Activated CD8-positive, alpha-beta T cell treated with anti-CD3 and anti-CD28 coated beads for 36 hours (primary cell): Measurements from ENCODE around the gene COL25A1. TPM values are rescaled to one million over a fixed set of nuclear protein-coding genes. Genes with fewer than 3 reads are reported as not detected.

ENCODE experiments used
- ATAC-seq: fragments of 200-7000 bp; cut with Tn5 transposase; one replicate; pipeline ENCODE4 v1.10.0; 2021; ENCODE audit warnings: mild to moderate bottlenecking, moderate library complexity
- CTCF ChIA-PET: fragments of 350-600 bp; sonication (Branson Sonifier 250); formaldehyde crosslinking; loops from one replicate; lab custom pipeline; 2021; ENCODE audit warnings: antibody characterized with exemption; lab: Charles Lee
- POLR2A ChIA-PET: fragments of 350-600 bp; sonication (Branson Sonifier 250); formaldehyde crosslinking; loops from one replicate; lab custom pipeline; 2021; ENCODE audit warnings: antibody characterized with exemption; lab: Charles Lee
- DNase-seq: peaks from one replicate; pipeline ENCODE4 v3.0.0-alpha.2; 2020
- H3K27ac Mint-ChIP-seq: one replicate; pipeline ENCODE4 v1.8.0; 2021; ENCODE audit warnings: mild to moderate bottlenecking, mixed read lengths
- H3K27me3 Mint-ChIP-seq: one replicate; pipeline ENCODE4 v1.8.0; 2021; ENCODE audit warnings: mixed read lengths
- H3K36me3 Mint-ChIP-seq: one replicate; pipeline ENCODE4 v1.8.0; 2021; ENCODE audit warnings: low read depth, mixed read lengths
- H3K4me1 Mint-ChIP-seq: one replicate; pipeline ENCODE4 v1.8.0; 2021; ENCODE audit warnings: low read depth, mixed read lengths
- H3K4me3 Mint-ChIP-seq: one replicate; pipeline ENCODE4 v1.8.0; 2021; ENCODE audit warnings: mild to moderate bottlenecking, moderate library complexity, mixed read lengths
- H3K9me3 Mint-ChIP-seq: one replicate; pipeline ENCODE4 v1.8.0; 2021; ENCODE audit warnings: mixed read lengths
- CTCF ChIP-seq: fragments of 200-600 bp; IDR thresholded peaks from one replicate; pipeline ENCODE4 v1.8.0; 2022; ENCODE audit warnings: antibody characterized with exemption, mild to moderate bottlenecking
- intact Hi-C: fragments of 100-400 bp; cut with micrococcal nuclease; formaldehyde crosslinking; loops from one replicate; pipeline ENCODE4 v1.10.0; 2022
- total RNA-seq, 2 experiments: library from RNA; stranded (reverse); gene quantifications; one replicate each; pipeline ENCODE4 v1.2.3, GENCODE V29; 2021

The COL25A1 gene
- total RNA-seq, 2 experiments from 2014 or later: not detected

GRCh38 chr4:109065006-109065405 is 237.5 kb downstream of the COL25A1 start:
- no peak for ATAC-seq
- Mint-ChIP-seq H3K4me3 (no peak overlapping the region), H3K27me3 (peaks cover 5% of the 10 kb centered on the region), H3K36me3 (no peaks in the 10 kb centered on the region), H3K4me1 (no peaks in the 10 kb centered on the region), H3K27ac (no peak overlapping the region), H3K9me3 (no peaks in the 10 kb centered on the region)
- ChIA-PET POLR2A (no interaction called here), CTCF (no interaction called here)
- TF ChIP-seq CTCF: no peak
- intact Hi-C loops: no loop called here
- DNase-seq: no peak

- DNase-seq (no peak), ATAC-seq (no peak)
- Mint-ChIP-seq H3K9me3 (no peaks in the 10 kb centered on the region), H3K36me3 (no peaks in the 10 kb centered on the region), H3K4me1 (no peaks in the 10 kb centered on the region), H3K27me3 (peaks cover 3% of the 10 kb centered on the region), H3K27ac (no peak overlapping the region), H3K4me3 (no peak overlapping the region)
- intact Hi-C loops: no loop called here
- ChIA-PET POLR2A (no interaction called here), CTCF (no interaction called here)
- TF ChIP-seq CTCF: no peak
Observed at GRCh38 chr4:109053257-109053656, 249.2 kb downstream of the COL25A1 start.

- Mint-ChIP-seq H3K4me1 (no peaks in the 10 kb centered on the region), H3K4me3 (no peak overlapping the region), H3K9me3 (no peaks in the 10 kb centered on the region), H3K36me3 (no peaks in the 10 kb centered on the region), H3K27me3 (peaks cover 3% of the 10 kb centered on the region), H3K27ac (no peak overlapping the region)
- POLR2A ChIA-PET: no interaction called here
- no peak for DNase-seq
- CTCF ChIA-PET: no interaction called here
- intact Hi-C loops: no loop called here
- TF ChIP-seq CTCF: no peak
- no peak for ATAC-seq
Observed at GRCh38 chr4:109052821-109053220, 249.6 kb downstream of the COL25A1 start.

DNA sequence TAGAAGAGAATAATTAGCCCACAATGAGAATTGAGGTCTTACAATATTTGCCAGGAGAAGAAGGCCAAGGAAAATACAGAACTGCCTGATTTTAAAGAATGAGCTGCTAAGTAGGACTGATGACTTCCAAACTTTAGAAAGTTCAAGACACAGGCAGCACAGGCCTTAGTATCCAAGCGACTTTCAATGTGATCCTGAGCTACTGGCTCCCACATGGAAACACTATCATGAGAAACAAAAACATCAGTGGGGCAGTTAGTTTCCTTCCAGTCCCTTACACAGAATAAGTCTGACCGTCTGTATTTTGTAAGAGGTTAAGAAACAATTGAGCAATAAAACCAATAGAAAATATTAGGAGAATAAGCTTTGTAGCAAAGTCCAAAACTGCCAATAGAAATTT is 251.4 kb downstream of the COL25A1 start:
- no peak for TF ChIP-seq CTCF
- ChIA-PET POLR2A (no interaction called here), CTCF (no interaction called here)
- peaks cover 3% of the 10 kb centered on the region for H3K27me3 Mint-ChIP-seq
- no peaks in the 10 kb centered on the region for H3K4me1 Mint-ChIP-seq
- no peak overlapping the region for H3K27ac Mint-ChIP-seq
- DNase-seq: no peak
- no peak overlapping the region for H3K4me3 Mint-ChIP-seq
- intact Hi-C loops: no loop called here
- H3K9me3 Mint-ChIP-seq: no peaks in the 10 kb centered on the region
- no peak for ATAC-seq
- no peaks in the 10 kb centered on the region for H3K36me3 Mint-ChIP-seq

DNA sequence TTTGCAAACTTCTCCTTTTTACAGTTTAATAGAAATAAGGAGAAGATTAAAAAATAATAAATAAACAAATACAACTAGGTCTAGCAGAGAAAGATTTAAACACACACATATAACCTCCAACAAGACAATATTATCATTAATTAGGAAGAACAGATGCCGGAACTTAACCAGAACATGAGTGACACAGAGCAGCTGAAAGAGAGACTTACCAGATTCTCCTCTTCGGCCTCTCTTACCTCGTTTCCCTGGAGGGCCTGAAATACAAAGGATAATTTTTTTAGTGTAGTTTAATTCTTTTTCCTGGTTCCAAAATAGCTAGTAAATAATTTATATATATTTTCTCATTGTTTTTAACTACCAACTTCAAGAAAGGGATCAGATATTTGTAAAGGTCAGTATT is 252.5 kb downstream of the COL25A1 start:
- Mint-ChIP-seq H3K36me3 (no peaks in the 10 kb centered on the region), H3K9me3 (no peaks in the 10 kb centered on the region), H3K27me3 (peaks cover 2% of the 10 kb centered on the region), H3K4me3 (no peak overlapping the region), H3K4me1 (no peaks in the 10 kb centered on the region), H3K27ac (no peak overlapping the region)
- ATAC-seq (no peak), DNase-seq (no peak)
- ChIA-PET CTCF (no interaction called here), POLR2A (no interaction called here)
- intact Hi-C loops: no loop called here
- no peak for TF ChIP-seq CTCF
